Measurements from ENCODE around the gene LIN7A. TPM values are rescaled to one million over a fixed set of nuclear protein-coding genes. Genes with fewer than 3 reads are reported as not detected.
A peak's percentile ranks its signal among the peaks of the same experiment; 100 is the strongest.

The LIN7A gene
- total and polyA plus RNA-seq, 4 donors = 4.0 to 21.7 (median 6.6) TPM

DNA sequence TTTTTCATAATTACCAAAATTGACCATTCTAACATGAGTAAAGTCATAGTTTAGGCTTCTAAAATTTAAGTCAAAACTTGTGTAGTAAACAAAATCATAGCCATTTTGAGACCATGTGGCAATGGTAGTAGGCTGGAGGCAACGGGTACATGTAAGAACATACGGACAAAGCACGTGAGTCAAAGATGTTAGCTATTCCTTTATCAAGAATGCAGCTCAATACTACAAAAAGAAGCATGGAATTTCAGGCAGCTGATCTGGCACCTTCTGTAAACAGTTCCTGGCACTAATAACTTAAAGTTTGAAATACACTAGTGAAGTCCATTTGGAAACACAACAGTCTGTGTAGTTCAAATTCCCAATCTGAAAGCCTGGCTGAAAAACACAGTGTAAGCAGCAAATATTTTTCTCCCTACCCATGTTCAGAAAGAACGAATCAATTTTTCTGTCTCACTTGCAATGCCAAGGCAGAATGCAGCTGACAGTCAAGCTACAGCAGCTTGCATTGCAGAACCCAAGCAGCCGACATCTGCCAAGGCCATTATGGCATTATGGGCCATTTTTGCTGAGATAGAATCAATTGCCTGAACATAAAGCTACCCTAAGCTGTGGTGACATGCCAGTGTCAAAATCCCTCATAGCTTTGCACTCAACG is 191.8 kb downstream of the LIN7A start:
- H3K27me3 ChIP-seq (ENCODE audit: control insufficient read depth in 3 of 3, insufficient read depth in 3 of 3, low read length in 2 of 3) = no peaks in the 10 kb centered on the region
- no peak for ATAC-seq (ENCODE audit: insufficient read depth, low FRiP score)
- WGBS, 2 donors = 68 to 71% methylated on average over 6 of the region's 6 CpGs

More for the DNA sequence above, 191.8 kb downstream of the LIN7A start:
- DNase-seq = no peak
- Histone ChIP-seq H3K9ac (ENCODE audit: insufficient read depth in 1 of 2, low read length in 2 of 2) (no peak overlapping the region), H3K27ac (ENCODE audit: low read depth in 1 of 2, low read length in 1 of 2) (no peak overlapping the region), H3K4me1 (ENCODE audit: control insufficient read depth in 5 of 5, insufficient read depth in 5 of 5, low read length in 5 of 5) (no peaks in the 10 kb centered on the region), H3K4me3 (no peak overlapping the region), H3K36me3 (ENCODE audit: control insufficient read depth in 4 of 4, insufficient read depth in 4 of 4, low read length in 4 of 4) (no peaks in the 10 kb centered on the region), H3K9me3 (ENCODE audit: control insufficient read depth in 4 of 4, insufficient read depth in 3 of 4, low read length in 3 of 4) (no peaks in the 10 kb centered on the region)
- TF ChIP-seq CTCF (IDR thresholded peaks at IDR 0.05; ENCODE audit: control extremely low read depth, extremely low read depth) = no peak

Small RNA genes within 50 kb of the gene (small RNA-seq; reads per million reads assigned to genes)
- not detected for gene MIR617 (ENCODE audit: low replicate concordance)
- 0.27 reads per million, percentile 28 among the genes with 10 or more reads in this experiment for gene MIR618 (ENCODE audit: low replicate concordance)

Other genes with a start within 250 kb of the LIN7A start
- not detected for gene MYF6, start 230.3 kb downstream of the LIN7A start, total RNA-seq
- gene MYF6, start 230.3 kb downstream of the LIN7A start, polyA plus RNA-seq = not detected
- not detected for gene MYF5, start 221.0 kb downstream of the LIN7A start, total RNA-seq
- not detected for gene MYF5, start 221.0 kb downstream of the LIN7A start, polyA plus RNA-seq
- gene ACSS3, start 140.1 kb upstream of the LIN7A start, total RNA-seq = 10 to 100 TPM; 24.8 to 85.5 TPM
- gene ACSS3, start 140.1 kb upstream of the LIN7A start, polyA plus RNA-seq = 1 to 10 TPM; 5.3 to 6.9 TPM

Data from lung (tissue), 13 donors.